ENCODE results near the gene DIP2A.

The DIP2A gene

DNA sequence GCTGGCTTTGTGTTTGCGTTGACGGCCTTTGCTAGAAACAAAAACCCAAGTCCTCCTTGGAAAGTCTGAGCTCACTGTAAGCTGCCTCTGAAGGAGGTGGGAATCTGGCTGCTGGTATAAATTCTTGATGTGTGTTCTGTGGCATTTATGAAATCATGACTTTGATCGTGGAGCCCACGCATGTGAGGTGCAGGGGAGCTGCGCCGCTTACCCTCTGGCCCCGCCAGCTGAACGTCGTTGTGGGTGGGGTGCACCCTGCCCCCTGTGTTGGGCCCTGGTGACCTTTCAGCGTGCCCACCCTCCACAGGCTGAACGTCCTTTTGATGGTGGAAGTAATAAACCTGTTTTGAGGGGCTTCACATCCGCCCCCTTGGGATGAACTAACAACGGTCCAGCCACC lies 21.2 kb upstream of the DIP2A start:
- H3K4me3 ChIP-seq (ENCODE audit: low read depth, low read length): no peak overlapping the region
- no peak for TF ChIP-seq MYC (IDR thresholded peaks at IDR 0.05; ENCODE audit: low read depth, low read length)
- TF ChIP-seq, protein P1, sequence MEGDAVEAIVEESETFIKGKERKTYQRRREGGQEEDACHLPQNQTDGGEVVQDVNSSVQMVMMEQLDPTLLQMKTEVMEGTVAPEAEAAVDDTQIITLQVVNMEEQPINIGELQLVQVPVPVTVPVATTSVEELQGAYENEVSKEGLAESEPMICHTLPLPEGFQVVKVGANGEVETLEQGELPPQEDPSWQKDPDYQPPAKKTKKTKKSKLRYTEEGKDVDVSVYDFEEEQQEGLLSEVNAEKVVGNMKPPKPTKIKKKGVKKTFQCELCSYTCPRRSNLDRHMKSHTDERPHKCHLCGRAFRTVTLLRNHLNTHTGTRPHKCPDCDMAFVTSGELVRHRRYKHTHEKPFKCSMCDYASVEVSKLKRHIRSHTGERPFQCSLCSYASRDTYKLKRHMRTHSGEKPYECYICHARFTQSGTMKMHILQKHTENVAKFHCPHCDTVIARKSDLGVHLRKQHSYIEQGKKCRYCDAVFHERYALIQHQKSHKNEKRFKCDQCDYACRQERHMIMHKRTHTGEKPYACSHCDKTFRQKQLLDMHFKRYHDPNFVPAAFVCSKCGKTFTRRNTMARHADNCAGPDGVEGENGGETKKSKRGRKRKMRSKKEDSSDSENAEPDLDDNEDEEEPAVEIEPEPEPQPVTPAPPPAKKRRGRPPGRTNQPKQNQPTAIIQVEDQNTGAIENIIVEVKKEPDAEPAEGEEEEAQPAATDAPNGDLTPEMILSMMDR (IDR thresholded peaks at IDR 0.05; ENCODE audit: low read depth, low read length): no peak
- TF ChIP-seq POLR2A (IDR thresholded peaks at IDR 0.05; ENCODE audit: extremely low read depth, insufficient read length): no peak
- TF ChIP-seq, protein P2, sequence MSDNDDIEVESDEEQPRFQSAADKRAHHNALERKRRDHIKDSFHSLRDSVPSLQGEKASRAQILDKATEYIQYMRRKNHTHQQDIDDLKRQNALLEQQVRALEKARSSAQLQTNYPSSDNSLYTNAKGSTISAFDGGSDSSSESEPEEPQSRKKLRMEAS (IDR thresholded peaks at IDR 0.05; ENCODE audit: low read depth, low read length): no peak
- no peak for DNase-seq (ENCODE audit: low read depth)

DNA sequence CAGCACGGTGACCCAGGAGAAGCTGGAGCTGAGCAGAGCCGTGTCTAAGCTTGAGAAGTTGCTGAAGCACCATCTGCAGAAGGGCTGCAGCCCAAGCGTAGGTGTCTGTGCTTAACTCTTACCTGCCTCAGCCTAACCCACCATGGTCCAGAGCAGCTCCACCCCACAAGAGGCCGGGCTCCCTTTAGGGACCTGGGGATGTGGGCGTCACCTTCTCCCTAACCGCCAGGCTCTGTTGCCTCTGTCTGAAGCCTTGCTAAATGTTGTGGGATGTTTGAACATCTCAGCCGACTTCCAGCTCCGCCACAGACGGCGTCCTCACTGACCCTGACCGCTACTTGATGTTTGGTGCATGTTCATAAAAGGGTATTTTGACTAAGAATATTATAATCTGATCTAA lies 20.4 kb upstream of the DIP2A start:
- DNase-seq (ENCODE audit: low read depth): no peak
- H3K4me3 ChIP-seq (ENCODE audit: low read depth, low read length): no peak overlapping the region
- TF ChIP-seq, protein P2 (IDR thresholded peaks at IDR 0.05; ENCODE audit: low read depth, low read length): no peak
- no peak for TF ChIP-seq POLR2A (IDR thresholded peaks at IDR 0.05; ENCODE audit: extremely low read depth, insufficient read length)
- no peak for TF ChIP-seq MYC (IDR thresholded peaks at IDR 0.05; ENCODE audit: low read depth, low read length)
- TF ChIP-seq, protein P1 (IDR thresholded peaks at IDR 0.05; ENCODE audit: low read depth, low read length): no peak

DNA sequence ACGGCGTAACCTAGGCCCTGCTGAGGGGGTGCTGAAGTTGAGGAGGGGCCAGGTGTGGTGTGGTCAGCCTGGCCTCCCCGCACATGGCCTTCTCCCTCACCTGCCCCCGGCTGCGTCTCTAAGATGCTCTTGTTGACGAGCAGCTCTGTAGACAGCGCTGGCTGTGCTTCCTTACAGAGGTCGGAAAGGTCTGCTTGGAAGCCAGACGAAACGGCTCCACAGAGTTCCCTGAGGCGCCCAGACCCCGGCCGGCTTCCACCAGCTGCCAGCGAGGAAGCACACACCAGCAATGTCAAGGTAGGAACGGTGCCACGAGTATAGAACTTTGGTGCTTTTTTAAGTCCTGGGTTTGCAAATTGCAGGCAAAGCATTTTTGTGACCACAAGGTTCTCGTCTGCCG lies 18.8 kb upstream of the DIP2A start:
- H3K4me3 ChIP-seq (ENCODE audit: low read depth, low read length): no peak overlapping the region
- DNase-seq (ENCODE audit: low read depth): no peak
- TF ChIP-seq, protein P1 (IDR thresholded peaks at IDR 0.05; ENCODE audit: low read depth, low read length): no peak
- TF ChIP-seq, protein P2 (IDR thresholded peaks at IDR 0.05; ENCODE audit: low read depth, low read length): no peak
- TF ChIP-seq MYC (IDR thresholded peaks at IDR 0.05; ENCODE audit: low read depth, low read length): no peak
- no peak for TF ChIP-seq POLR2A (IDR thresholded peaks at IDR 0.05; ENCODE audit: extremely low read depth, insufficient read length)

DNA sequence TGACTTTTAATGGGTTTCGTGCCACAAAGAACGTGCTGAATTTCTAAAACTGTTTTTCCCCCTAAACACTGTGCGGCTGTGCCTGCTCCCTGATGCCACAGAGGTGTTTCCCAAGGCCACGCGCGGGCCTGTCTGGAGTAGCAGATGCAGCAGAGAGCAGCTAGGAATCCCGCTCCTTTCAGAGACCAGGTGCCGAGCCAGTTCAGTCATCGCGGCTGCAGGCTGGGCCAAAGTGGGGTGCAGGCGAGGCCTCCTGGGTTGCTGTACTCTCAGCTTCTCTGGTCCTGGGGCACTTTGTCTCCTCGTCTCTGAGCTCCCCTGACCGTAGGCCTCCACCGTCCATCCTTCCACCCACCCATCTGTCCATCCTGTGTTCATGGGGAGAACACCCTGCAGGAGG lies 17.4 kb upstream of the DIP2A start:
- no peak overlapping the region for H3K4me3 ChIP-seq (ENCODE audit: low read depth, low read length)
- TF ChIP-seq MYC (IDR thresholded peaks at IDR 0.05; ENCODE audit: low read depth, low read length) (no peak), POLR2A (IDR thresholded peaks at IDR 0.05; ENCODE audit: extremely low read depth, insufficient read length) (no peak)
- TF ChIP-seq, protein P1 (IDR thresholded peaks at IDR 0.05; ENCODE audit: low read depth, low read length): no peak
- TF ChIP-seq, protein P2 (IDR thresholded peaks at IDR 0.05; ENCODE audit: low read depth, low read length): no peak
- no peak for DNase-seq (ENCODE audit: low read depth)

DNA sequence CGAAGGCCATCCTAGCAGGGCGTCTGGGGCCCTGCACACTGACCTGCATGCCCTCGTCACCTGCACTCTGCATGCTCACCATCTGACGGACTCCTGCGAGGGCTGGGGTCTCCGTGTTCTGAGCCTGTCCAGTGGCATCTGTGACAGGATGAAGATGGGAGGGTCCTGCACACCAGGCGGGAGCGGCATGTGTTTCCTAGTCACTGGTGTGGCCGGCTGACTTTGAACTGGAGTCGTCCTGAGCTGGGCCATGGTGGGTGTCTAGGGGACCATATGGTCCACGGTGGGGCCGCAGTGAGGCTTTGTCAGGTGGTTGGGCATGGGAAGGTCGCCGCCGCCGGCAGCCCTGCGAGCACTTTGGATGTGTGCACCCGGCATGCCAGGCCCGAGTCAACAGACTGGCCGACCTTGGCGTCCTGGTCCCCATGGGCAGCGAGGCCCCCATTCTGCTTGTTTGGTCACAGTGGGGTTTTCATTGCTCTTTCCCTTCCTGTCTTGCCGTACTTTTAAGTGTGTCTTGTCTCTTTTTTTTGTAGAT lies 16.7 kb upstream of the DIP2A start:
- TF ChIP-seq MYC (IDR thresholded peaks at IDR 0.05; ENCODE audit: low read depth, low read length) (no peak), POLR2A (IDR thresholded peaks at IDR 0.05; ENCODE audit: extremely low read depth, insufficient read length) (no peak)
- TF ChIP-seq, protein P2 (IDR thresholded peaks at IDR 0.05; ENCODE audit: low read depth, low read length): no peak
- TF ChIP-seq, protein P1 (IDR thresholded peaks at IDR 0.05; ENCODE audit: low read depth, low read length): no peak
- no peak for DNase-seq (ENCODE audit: low read depth)

More for the DNA sequence above, 16.7 kb upstream of the DIP2A start:
- no peak overlapping the region for H3K4me3 ChIP-seq (ENCODE audit: low read depth, low read length)

Measured in NB4 (cell line).